Type B pancreatic cell (in vitro differentiated cells): ENCODE results near the gene ZSWIM5. TPM values are rescaled to one million over a fixed set of nuclear protein-coding genes. Genes with fewer than 3 reads are reported as not detected.

ENCODE experiments used
- DNase-seq: peaks from one replicate; pipeline ENCODE4 v3.0.0; 2021; ENCODE audit warnings: mixed read lengths; ENCODE audit not compliant: unreplicated experiment; ENCODE audit errors: extremely low spot score
- H3K27ac Mint-ChIP-seq: 2 replicates; pipeline ENCODE4 v1.8.0; 2021; ENCODE audit warnings: mild to moderate bottlenecking, mixed read lengths
- H3K27me3 Mint-ChIP-seq: 2 replicates; pipeline ENCODE4 v1.8.0; 2021; ENCODE audit warnings: mixed read lengths
- H3K36me3 Mint-ChIP-seq: 2 replicates; pipeline ENCODE4 v1.8.0; 2021; ENCODE audit warnings: mixed read lengths
- H3K4me1 Mint-ChIP-seq: one replicate; pipeline ENCODE4 v1.8.0; 2021; ENCODE audit warnings: mixed read lengths; ENCODE audit not compliant: unreplicated experiment
- H3K4me3 Mint-ChIP-seq: 2 replicates; pipeline ENCODE4 v1.8.0; 2021; ENCODE audit warnings: mild to moderate bottlenecking, mixed read lengths
- H3K9me3 Mint-ChIP-seq: 2 replicates; pipeline ENCODE4 v1.8.0; 2021; ENCODE audit warnings: mixed read lengths
- CTCF ChIP-seq: fragments of 200-600 bp; sonication (generic); conservative IDR thresholded peaks from 2 replicates; pipeline ENCODE4 v1.5.0; 2021; ENCODE audit warnings: antibody characterized with exemption, mild to moderate bottlenecking
- total RNA-seq: library from RNA; stranded (reverse); gene quantifications from 2 replicates; pipeline ENCODE4 v1.2.1, GENCODE V29; 2021; ENCODE audit warnings: low replicate concordance

Gene ZSWIM5
- total RNA-seq, 1 donor from 2014 or later: 2.7 TPM

GRCh38 chr1:44976252-44976651 lies 230.2 kb downstream of the ZSWIM5 start:
- Mint-ChIP-seq H3K27me3 (no peaks in the 10 kb centered on the region), H3K9me3 (no peaks in the 10 kb centered on the region), H3K4me1 (no peaks in the 10 kb centered on the region), H3K36me3 (peaks cover 31% of the 10 kb centered on the region), H3K4me3 (no peak overlapping the region), H3K27ac (no peak overlapping the region)
- no peak for TF ChIP-seq CTCF
- DNase-seq: no peak

- Mint-ChIP-seq H3K27ac (no peak overlapping the region), H3K27me3 (no peaks in the 10 kb centered on the region), H3K9me3 (no peaks in the 10 kb centered on the region), H3K4me1 (no peaks in the 10 kb centered on the region), H3K36me3 (peaks cover 29% of the 10 kb centered on the region), H3K4me3 (no peak overlapping the region)
- DNase-seq: no peak
- TF ChIP-seq CTCF: no peak
These were observed 232.8 kb downstream of the ZSWIM5 start for GRCh38 chr1:44973645-44974044.

- Mint-ChIP-seq H3K27ac (no peak overlapping the region), H3K4me1 (no peaks in the 10 kb centered on the region), H3K4me3 (no peak overlapping the region), H3K36me3 (peaks cover 9% of the 10 kb centered on the region), H3K9me3 (no peaks in the 10 kb centered on the region), H3K27me3 (no peaks in the 10 kb centered on the region)
- DNase-seq: no peak
- no peak for TF ChIP-seq CTCF
These were observed 236.1 kb downstream of the ZSWIM5 start for GRCh38 chr1:44970317-44970716.

Other genes starting within 250 kb of the ZSWIM5 start
- gene EIF2B3, start 220.0 kb downstream of the ZSWIM5 start, total RNA-seq: 16.1 and 21.9 TPM in 2 replicates
- gene HECTD3, start 195.3 kb downstream of the ZSWIM5 start, total RNA-seq: 33.9 and 45.7 TPM in 2 replicates
- gene UROD, start 194.4 kb downstream of the ZSWIM5 start, total RNA-seq: 49.4 and 84.7 TPM in 2 replicates
- 8.0 and 8.6 TPM in 2 replicates for gene HPDL, start 120.3 kb upstream of the ZSWIM5 start, total RNA-seq
- gene TOE1, start 133.6 kb upstream of the ZSWIM5 start, total RNA-seq: 10.4 and 12.6 TPM in 2 replicates
- gene MUTYH, start 133.8 kb upstream of the ZSWIM5 start, total RNA-seq: 24.5 and 61.3 TPM in 2 replicates